Stimulated activated CD4-positive, alpha-beta T cell treated with anti-CD3 and anti-CD28 coated beads, Interleukin-2, amount 100 ng/mL, for 24 hours (primary cell): Measurements from ENCODE around the gene INVS.
"Not testable (repeated sequence)": the region's sequence is repeated elsewhere in the genome, so short reads cannot be mapped to it uniquely, and the experiment has no call there.

Experiments
- DNase-seq, 2 donors: peaks; one replicate each; pipeline ENCODE4 v3.0.0-alpha.2; 2020

Gene INVS

DNA sequence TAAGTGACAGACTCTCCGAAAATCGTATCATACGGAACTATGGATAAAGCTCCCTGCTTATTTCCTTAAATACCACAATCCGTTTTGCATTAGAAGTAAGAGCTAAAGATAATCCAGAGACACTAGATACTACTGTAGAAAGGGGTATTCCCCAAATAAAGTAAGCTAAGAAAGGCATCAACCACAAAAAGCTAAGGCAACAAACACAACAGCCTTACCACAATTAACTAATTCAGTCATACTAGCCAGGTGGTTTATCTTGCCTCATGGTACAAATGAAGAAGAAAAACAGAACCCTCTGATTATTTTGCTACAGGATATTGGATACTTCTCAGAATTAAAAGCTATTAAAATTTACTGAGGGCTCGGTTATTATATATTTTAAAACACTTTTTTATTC is 14.3 kb upstream of the INVS start:
- no peak for DNase-seq

DNA sequence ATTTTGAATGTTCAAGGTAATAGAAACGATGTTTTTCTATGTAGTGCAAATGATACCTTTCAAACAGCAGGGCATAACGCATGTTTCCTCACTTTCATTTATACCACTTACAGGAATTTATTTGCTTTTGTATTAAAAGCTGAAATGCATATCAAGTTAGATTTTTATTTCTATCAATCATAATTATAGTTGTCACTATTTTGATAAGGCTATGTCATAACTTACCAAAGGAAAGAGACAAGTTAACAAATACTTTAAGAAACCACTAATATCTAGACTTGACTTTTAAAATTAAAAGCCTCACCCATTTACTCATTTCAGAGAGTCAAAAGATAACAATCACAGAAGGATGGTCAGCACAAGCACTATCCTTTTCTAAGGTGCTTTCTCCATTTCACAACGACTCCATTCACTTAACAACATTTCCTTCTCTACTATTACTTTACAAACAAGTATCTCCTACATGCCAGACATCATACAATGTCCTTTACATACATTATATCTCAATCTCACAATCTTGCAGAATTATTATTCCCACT is 12.9 kb upstream of the INVS start:
- DNase-seq = no peak

DNA sequence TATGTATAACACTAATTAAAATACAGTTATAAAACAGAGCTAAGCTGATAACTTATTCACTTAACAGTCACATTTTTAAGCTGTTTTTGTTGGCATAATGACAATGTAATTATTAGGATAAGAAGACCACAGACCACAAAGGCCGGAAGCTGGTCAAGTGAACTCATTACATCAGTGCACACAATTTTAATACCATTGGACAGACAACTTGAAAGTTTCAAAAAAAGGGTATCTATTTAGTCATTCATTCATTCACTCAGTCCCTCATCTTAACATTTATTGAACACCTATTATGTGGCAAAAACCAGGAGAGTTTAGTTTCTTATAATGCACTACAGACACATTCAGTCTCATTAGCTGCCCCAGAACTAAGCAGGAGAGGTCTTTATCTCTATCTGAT is 11.8 kb upstream of the INVS start:
- no peak for DNase-seq

DNA sequence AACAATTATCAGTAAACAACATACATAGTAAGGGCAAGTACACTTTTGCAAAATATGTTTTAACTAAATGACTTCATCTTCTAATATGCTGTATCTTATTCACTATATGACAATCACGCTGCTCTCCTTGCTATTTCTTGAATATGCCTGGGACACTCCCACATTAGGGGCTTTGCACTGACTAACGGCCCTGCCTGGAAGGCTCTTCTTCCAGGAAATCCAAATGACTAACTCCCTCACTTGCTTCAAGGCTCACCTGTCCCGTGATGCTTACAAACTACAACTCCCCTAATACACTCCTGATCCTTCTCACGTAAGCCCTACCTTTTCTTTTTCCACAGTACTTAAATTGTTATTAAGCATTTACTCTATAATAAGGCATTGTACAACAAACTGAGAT is 10.8 kb upstream of the INVS start:
- no peak for DNase-seq

DNA sequence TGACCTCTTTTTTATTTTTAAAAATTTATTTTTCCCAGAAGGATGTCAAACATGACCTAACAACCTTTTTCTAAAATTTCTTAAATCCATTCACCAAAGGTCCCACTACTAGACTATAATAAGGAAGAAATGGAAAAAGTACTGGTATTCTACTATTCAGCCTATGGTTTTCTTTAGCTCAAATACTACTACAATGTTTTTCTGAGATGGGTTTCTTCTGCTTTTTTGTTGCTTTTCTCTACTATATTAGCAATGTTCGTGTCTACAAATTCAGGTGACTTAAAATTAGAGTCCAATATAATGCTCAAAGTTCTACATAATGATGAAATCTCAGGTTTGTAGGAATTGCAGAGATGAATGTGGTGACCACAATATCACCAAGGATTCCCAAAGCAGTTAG is 8.2 kb upstream of the INVS start:
- DNase-seq = no peak

DNA sequence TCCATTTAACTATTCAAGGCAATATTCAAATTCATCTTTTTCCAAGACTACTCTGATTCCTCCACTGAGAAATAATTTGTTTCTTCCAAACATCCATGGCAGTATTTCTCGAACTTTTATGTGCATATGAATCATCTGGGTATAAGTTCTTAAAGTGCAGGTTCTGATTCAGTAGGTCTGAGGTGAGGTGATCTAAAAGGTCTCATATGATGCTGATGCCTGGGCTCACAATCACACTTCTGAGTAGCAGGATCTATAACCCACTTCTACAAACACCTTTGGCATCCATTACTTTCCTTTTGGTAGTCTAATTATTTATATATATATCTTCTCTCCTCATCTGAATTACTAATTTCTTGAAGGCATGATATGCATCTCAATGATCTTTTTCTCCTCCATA is 7.4 kb upstream of the INVS start:
- no peak for DNase-seq

DNA sequence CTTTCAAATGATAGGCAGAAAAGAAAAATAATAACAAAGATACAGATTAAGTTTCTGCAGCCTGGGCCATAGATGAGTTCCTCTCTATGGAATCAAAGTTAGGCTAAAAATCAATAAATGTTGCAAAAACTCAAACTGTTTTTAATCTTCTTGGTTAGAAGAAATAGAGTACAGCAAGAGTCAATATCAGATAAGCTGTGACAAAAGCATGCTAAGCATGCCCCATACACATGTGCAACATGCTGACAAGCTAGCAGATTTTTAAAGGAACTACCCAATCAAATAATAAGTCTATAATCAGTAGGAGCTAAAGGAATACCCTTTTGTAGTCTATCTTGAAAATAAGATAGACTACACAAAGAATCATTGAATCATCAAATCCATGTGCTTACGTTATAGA is 7.0 kb upstream of the INVS start:
- DNase-seq = no peak

DNA sequence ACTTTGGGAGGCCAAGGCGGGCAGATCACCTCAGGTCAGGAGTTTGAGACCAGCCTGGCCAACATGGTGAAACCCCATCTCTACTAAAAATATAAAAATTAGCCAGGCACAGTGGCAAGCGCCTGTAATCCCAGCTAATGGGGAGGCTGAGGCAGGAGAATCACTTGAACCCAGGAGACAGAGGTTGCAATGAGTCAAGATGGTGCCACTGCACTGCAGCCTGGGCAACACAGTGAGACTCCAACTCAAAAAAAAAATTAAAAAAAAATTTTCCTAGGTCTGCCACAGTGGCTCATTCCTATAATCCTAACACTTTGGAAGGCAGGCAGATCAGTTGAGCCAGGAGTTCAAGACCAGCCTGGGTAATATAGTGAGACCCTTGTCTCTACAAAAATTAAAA is 4.6 kb upstream of the INVS start:
- DNase-seq = not testable (repeated sequence)

DNA sequence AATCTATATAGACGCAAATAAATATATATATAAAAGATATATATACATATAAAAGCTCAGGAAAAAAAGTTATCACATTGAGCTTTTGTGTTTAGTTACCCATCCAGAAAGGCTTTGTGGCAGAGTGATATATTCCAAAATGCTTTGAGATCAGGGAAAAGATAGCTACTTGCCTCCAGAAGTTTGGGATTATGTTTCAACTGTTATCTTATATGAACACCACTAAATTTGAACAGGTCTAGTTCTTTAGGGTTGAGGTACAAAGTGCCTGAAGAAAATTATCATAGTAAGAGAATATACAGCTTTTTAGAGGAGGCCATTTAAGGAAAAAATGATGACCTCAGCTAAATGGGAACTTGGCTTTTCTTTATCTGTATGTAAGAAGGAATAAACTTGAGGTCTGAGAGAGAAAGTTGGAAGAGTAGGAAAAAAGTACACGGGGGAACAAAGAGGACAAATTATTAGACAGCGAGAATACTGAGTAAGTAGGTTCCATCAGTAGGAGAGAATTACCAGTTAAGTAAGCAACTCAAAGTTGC is 2.6 kb upstream of the INVS start:
- DNase-seq = no peak

DNA sequence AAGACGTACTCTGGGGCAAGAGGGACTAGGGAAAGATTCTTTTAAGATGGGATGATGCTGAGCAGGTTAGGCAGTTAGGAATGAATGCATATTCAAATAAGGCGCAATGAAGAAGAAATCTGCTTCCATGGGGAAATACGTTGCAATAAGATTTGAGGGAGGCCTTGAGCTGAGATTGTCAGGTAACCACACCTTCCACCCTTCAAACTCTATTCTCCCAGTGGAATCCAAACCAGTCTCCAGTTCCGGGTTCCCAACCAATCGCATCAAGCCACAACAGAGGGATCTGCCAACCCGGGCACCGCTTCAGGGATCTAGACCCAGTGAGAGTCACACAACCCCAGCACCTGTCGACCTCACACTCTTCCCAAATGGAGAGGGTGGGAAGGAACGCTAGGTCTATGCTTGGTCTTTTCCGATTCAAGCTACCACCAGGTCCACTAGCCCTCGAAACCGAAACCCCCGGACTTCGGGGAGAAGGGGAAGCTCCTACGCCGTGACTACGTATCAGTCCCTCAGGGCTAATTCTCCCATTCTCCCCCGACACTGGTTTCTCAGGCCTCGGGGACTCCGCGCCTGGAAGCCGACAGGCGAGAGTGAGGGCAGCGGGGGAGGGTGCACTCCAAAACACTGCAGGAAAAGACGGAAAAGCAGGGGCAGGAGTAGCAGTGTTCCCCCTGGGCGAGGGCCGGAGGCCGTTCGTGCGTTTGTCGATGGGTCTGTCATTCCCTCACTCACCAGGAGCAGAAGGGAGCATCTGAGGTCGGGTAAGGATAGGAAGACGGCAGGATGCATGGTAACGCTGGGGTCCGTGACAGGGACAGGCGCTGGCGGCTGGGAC is 777 bp upstream of the INVS start:
- DNase-seq = peak; percentile 28 to 39

DNA sequence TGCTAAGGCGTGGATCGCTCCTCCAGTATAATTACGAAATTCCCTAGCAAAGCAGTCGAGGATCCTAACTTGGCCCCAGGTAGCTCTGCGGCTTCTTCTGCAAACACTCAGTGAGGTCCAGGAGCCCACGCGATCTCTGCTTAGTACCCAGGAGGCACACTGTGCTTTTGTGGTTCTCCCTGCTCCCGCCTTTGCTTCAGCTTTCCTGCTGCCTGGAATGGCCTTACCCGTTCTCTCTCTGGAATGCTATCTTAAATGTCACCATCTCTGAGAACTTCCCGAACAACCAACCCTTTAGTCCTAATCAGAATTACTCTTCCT is 639 bp downstream of the INVS start:
- DNase-seq = peak; percentile 10 to 23

DNA sequence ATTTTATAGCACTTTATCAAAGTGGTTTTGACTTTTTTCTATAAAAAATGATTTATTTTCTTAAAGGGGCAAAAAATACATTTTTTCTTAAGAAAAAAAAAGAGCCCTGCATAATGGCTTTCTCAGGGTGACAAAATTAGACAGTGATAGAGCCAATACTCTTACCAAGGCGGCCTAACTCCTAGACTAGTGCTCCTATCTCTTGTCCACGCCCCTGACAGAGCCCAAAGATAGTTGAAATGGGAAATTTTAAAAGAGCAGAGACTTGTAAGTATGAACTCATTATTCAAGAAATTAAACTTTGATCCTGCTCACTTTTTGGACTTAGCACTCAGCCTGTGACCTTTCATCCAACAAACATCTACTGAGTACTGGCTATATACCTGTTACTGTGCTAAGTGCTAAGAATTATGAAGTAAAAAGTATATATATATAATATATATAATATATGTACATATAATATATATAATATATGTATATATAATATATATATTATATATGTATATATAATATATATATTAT is 1.2 kb downstream of the INVS start:
- no peak for DNase-seq

DNA sequence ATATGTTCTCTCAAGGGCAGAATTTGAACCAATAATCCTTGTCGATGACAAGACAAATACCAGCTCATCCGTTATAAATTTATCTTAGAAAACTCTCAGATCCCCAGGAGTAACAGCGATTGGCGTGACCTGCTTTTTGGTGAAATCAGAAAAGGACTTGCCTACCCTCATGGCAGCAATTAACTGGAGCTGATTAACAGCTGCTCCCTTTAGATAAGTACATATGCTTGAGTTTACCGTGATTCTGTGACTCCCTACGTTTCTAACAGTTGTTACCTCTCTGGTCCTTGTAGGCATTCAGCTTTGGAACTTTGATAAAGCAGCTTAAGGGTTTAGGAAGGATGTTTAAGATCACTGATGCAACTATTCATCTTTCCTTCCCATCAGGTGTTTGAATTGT is 2.6 kb downstream of the INVS start:
- no peak for DNase-seq

DNA sequence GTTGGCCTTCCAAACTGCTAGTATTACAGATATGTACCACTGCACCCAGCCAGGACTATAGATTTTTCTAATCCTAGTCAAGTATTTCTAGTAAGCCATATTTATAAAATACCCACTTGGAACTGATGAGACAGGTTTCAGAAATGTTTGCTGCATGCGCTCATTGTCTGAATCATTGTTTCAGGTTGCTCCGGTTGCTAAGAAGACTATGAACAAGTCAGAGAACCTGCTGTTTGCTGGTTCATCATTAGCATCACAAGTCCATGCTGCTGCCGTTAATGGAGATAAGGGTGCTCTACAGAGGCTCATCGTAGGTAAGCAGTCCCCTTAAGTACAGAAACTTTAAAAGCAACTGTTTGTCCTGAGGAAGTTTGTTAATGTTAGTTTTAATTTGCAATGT is 5.3 kb downstream of the INVS start:
- DNase-seq = no peak

DNA sequence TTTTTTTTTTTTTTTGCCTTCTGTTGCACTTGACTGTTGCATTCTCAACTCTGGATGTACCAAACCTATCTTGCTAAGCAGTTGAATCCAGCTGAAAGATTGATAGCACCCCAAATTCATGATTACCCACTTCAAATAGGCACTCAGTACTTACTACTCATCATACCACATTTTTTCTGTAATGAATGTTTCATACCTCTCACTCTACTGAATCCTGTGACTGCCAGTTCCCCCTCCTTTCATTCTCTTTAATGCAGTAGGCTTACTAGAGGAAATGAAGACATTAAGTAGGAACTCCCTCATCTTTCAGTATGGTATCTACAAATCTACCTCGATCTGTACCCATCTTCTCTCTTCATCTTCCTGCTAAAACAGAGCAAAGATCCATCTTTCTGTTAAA is 6.8 kb downstream of the INVS start:
- DNase-seq = no peak

DNA sequence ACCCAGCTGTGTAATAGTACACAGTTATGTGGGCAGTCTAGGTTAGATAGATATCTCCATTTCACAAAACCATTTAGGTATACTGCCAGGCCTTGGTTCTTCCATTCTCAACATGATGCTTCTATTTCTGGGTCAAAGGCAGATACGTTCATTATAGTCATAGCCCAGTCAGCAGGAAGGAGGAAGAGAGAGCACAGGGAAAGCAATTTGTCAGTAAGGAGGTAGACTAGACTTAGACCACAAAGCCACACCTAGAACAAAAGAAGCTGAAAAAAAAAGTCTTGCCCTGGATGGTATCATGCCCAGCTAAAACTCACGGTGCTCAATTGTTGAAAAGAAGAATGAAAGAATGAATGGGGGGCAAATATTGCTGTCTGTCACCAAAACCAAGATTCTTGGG is 7.6 kb downstream of the INVS start:
- DNase-seq = no peak

DNA sequence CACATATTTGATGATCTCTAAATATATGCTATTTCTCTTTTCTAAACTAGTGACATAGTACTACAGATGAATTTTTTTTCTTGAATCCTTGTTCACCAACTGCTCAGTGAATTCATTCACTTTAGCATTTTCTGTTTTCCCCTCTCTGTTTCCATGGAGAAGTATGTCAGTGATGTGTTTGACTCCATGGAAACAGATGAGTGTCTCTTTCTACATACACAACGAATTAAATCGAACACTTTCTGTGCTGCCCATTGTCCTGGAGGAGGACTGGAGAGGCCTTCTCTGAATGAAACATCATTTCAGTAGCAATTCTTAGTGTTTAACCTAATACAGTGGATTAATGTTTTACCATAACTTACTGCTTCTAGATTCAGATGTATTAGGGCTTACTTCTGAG is 9.5 kb downstream of the INVS start:
- no peak for DNase-seq

DNA sequence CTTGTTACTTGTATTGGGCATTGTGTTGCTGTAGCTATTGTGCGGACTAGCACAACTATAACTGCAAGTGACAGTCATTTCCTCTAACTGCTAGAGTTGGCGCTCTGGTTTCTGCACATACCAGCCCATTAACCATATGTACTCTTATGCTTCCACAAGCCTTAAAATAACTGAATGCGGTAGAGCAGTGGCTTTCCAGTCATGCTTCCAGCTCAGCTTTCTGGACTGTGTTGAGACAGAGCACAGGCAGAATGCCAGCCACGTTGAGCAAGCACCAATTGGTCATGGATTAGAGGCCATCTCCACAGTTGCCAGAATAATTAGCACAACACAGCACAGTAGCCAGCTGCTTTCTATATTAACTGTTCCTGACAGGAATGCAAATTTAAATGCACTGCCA is 12.2 kb downstream of the INVS start:
- DNase-seq = no peak

DNA sequence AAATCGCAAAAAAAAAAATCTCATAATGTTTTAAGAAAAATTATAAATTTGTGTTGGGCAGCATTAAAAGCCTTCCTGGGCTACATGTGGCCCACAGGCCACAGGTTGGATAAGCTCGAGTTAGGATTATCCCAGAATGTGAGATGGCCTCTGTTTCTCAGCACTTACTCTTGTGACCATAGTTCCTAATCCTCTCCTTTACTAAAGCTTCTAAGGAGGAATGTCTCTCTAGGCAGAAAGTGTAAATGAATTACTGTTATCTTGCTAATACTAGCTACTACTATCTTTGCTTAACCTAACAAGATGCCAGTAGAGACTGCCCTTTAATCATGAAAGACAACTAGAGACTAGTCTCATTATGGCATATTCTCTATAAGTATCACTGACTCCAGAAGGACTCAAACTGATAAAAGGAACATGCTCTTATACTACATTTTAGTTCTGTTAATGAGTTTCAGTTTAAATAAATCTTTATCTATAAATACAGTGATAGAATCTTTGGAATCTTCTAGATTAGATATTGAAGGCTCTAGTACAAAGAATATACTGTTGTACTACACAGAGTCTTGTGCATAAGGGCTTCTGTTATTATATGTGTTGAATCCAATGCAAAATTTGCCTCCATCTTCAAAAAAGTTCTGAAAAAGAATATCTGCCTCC is 13.8 kb downstream of the INVS start:
- no peak for DNase-seq

DNA sequence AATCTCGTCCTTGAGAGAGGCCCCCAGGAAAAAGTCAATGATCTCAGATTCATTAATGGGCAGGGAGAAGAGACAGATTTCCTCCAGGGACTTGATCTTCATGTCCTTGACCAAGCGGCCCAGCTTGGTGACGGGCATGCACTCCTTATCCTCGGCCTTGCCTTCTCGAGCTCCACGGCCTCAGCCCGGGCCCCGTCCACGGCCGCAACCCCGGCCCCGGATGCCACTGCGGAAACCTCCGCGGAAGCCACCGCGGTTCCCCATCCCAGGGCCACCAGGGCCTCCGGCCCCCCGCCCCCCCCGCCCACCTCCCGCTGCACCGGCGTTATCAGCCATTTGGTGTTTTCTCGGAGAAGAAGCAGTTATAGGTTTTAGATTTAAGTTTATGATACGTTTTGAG is 18.3 kb downstream of the INVS start:
- DNase-seq = no peak

DNA sequence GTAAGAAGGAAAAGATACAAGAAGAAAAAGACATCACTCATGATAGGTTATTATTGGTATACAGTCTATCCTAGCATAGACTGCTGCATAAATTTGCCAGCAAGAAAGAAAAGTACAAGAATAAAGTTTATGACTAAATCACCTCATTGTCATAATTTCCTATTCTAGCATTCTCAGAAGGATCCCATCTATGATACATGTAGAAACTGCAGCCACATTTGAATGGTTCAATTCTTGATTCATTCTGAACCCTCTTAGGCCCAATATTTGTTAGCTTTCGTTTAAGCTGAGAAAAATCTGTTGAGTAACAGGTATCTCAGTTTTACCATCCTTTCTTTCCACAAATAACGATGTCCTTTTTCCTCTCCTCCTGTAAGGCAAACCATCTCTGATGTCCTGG is 21.2 kb downstream of the INVS start:
- no peak for DNase-seq

DNA sequence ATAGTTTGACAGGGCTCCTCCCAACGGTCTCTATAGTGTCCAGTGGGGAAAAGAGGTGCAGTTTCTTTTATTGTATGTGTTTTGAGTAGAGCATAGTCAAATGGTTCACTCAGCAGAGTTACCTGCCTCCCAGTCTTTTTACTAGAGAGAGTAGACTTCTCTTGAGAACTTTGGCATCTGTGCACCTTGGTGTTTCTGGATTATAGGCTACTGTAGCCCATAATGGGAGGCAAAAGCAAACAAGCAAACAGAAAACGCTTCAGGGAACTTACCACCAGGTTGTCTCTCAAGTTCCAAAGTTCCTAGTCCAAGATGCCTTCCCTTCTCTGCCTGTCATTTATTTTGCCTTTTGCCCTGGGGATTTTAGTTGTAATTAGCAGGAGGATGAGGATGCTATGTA is 26.2 kb downstream of the INVS start:
- no peak for DNase-seq

DNA sequence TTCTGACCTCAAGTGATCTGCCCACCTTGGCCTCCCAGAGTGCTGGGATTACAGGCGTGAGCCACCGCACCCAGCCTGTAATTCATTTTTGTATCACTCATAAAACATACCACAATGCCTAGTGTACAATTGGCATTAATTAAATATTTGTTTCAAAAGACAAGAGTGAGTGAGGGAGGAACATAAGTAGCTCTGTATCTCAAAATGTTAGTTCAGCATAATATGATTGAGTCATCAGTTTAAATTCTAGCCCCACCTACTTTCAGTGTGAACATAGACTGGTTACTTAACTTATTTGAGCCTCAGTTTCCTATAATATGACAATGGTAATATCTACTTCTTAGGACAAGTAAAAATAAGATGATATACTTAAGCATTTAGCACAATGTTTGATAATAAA is 26.9 kb downstream of the INVS start:
- no peak for DNase-seq

DNA sequence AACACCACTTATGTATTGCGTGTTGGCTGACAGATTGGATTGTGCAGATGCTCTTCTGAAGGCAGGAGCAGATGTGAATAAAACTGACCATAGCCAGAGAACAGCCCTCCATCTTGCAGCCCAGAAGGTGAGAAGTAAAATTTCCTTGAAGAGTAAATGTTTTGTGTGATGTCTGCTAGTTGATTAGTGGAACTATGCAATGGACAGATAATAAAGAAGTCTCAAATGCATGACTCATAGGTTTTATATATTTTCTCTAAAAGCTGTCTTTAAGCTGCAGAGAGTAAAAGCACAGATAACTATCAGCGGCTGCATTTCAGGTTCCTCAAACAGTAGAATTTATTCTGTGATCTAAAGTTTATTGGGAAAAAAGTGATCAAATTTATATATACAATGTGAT is 27.4 kb downstream of the INVS start:
- no peak for DNase-seq
